IPS DF 4.7 (cell line): ENCODE measurements around the gene NHSL2.
"Not testable (repeated sequence)": the region's sequence is repeated elsewhere in the genome, so short reads cannot be mapped to it uniquely, and the experiment has no call there.

Experiments used
- DNase-seq: peaks from one replicate; pipeline ENCODE4 v3.0.0-alpha.2; 2013; ENCODE audit warnings: low spot score; ENCODE audit errors: extremely low read depth

The NHSL2 gene

GRCh38 chrX:71922686-71923085, 12.0 kb downstream of the NHSL2 start:
- no peak for DNase-seq

- DNase-seq, result no peak
These were observed 12.9 kb downstream of the NHSL2 start for GRCh38 chrX:71923516-71923915.

- no peak for DNase-seq
These were observed 16.4 kb downstream of the NHSL2 start for GRCh38 chrX:71927040-71927439.

- DNase-seq, result no peak
These were observed 18.2 kb downstream of the NHSL2 start for GRCh38 chrX:71928856-71929255.

GRCh38 chrX:71930298-71930697, 19.7 kb downstream of the NHSL2 start:
- DNase-seq, result no peak

- no peak for DNase-seq
These were observed 24.8 kb downstream of the NHSL2 start for GRCh38 chrX:71935476-71935875.

GRCh38 chrX:71936632-71937031, 26.0 kb downstream of the NHSL2 start:
- no peak for DNase-seq

GRCh38 chrX:71938371-71938770, 27.7 kb downstream of the NHSL2 start:
- no peak for DNase-seq

GRCh38 chrX:71941145-71941544, 30.5 kb downstream of the NHSL2 start:
- DNase-seq, result no peak

- DNase-seq, result no peak
These were observed 31.1 kb downstream of the NHSL2 start for GRCh38 chrX:71941776-71942175.

- no peak for DNase-seq
These were observed 33.7 kb downstream of the NHSL2 start for GRCh38 chrX:71944369-71944768.

GRCh38 chrX:71945237-71945805, 34.7 kb downstream of the NHSL2 start:
- DNase-seq, result no peak

- DNase-seq, result no peak
These were observed 38.7 kb downstream of the NHSL2 start for GRCh38 chrX:71949363-71949762.

GRCh38 chrX:71949844-71950445, 39.3 kb downstream of the NHSL2 start:
- DNase-seq, result no peak

- DNase-seq, result no peak
These were observed 42.7 kb downstream of the NHSL2 start for GRCh38 chrX:71953391-71953790.

GRCh38 chrX:71953946-71954345, 43.3 kb downstream of the NHSL2 start:
- DNase-seq, result no peak

GRCh38 chrX:71954458-71954857, 43.8 kb downstream of the NHSL2 start:
- no peak for DNase-seq

- no peak for DNase-seq
These were observed 45.0 kb downstream of the NHSL2 start for GRCh38 chrX:71955530-71956120.

GRCh38 chrX:71958281-71958675, 47.6 kb downstream of the NHSL2 start:
- no peak for DNase-seq

- DNase-seq, result not testable (repeated sequence)
These were observed 53.5 kb downstream of the NHSL2 start for GRCh38 chrX:71964184-71964583.

GRCh38 chrX:71974916-71975315, 64.3 kb downstream of the NHSL2 start:
- no peak for DNase-seq

GRCh38 chrX:71976753-71977152, 66.1 kb downstream of the NHSL2 start:
- no peak for DNase-seq

GRCh38 chrX:71978164-71978563, 67.5 kb downstream of the NHSL2 start:
- no peak for DNase-seq
